Ishikawa (cell line): Measurements from ENCODE around the gene STING1.

Experiments
- CEBPB ChIP-seq: IDR thresholded peaks from 2 replicates; pipeline ENCODE4 v1.6.1; 2012
- CREB1 ChIP-seq: IDR thresholded peaks from 2 replicates; pipeline ENCODE4 v1.6.1; 2012; ENCODE audit warnings: low read depth
- EGR1 ChIP-seq: IDR thresholded peaks from 2 replicates; pipeline ENCODE4 v1.6.1; 2012
- EP300 ChIP-seq: IDR thresholded peaks from 2 replicates; pipeline ENCODE4 v1.6.1; 2012; ENCODE audit warnings: borderline replicate concordance
- FOXM1 ChIP-seq: IDR thresholded peaks from 2 replicates; pipeline ENCODE4 v1.6.1; 2012; ENCODE audit warnings: low read depth, borderline replicate concordance
- MAX ChIP-seq: IDR thresholded peaks from 2 replicates; pipeline ENCODE4 v1.6.1; 2012
- NFIC ChIP-seq: IDR thresholded peaks from 2 replicates; pipeline ENCODE4 v1.6.1; 2012
- RAD21 ChIP-seq: IDR thresholded peaks from 2 replicates; pipeline ENCODE4 v1.6.1; 2012; ENCODE audit warnings: low read depth
- REST ChIP-seq: IDR thresholded peaks from 2 replicates; pipeline ENCODE4 v1.6.1; 2012; ENCODE audit warnings: low read depth, mild to moderate bottlenecking
- TAF1 ChIP-seq: IDR thresholded peaks from 2 replicates; pipeline ENCODE4 v1.6.1; 2012; ENCODE audit warnings: low read depth, mild to moderate bottlenecking
- TCF12 ChIP-seq: IDR thresholded peaks from 2 replicates; pipeline ENCODE4 v1.6.1; 2012; ENCODE audit warnings: low read depth
- TEAD4 ChIP-seq: IDR thresholded peaks from 2 replicates; pipeline ENCODE4 v1.6.1; 2012
- USF1 ChIP-seq: IDR thresholded peaks from 2 replicates; pipeline ENCODE4 v1.6.1; 2012
- YY1 ChIP-seq: IDR thresholded peaks from 2 replicates; pipeline ENCODE4 v1.6.1; 2012; ENCODE audit warnings: low read depth
- ZBTB7A ChIP-seq: IDR thresholded peaks from 2 replicates; pipeline ENCODE4 v1.6.1; 2012; ENCODE audit warnings: low read depth

The STING1 gene

GRCh38 chr5:139457653-139458306 lies 24.8 kb downstream of the STING1 start:
- TF ChIP-seq EGR1 (no peak), TCF12 (no peak), MAX (no peak)

GRCh38 chr5:139457241-139457640 lies 25.3 kb downstream of the STING1 start:
- TF ChIP-seq EP300 (no peak), YY1 (no peak), ZBTB7A (no peak), USF1 (no peak)

- TF ChIP-seq NFIC, result no peak
- TF ChIP-seq TEAD4, result no peak
- no peak for TF ChIP-seq REST
- TF ChIP-seq ZBTB7A, result no peak
- no peak for TF ChIP-seq CREB1
- no peak for TF ChIP-seq TAF1
- no peak for TF ChIP-seq EP300
- no peak for TF ChIP-seq FOXM1
- TF ChIP-seq RAD21, result no peak
- no peak for TF ChIP-seq EGR1
- TF ChIP-seq YY1, result no peak
- TF ChIP-seq CEBPB, result no peak
- no peak for TF ChIP-seq TCF12
- TF ChIP-seq MAX, result no peak
- no peak for TF ChIP-seq USF1
These were observed 25.8 kb downstream of the STING1 start for GRCh38 chr5:139456776-139457175.

GRCh38 chr5:139454568-139455290 lies 27.8 kb downstream of the STING1 start:
- no peak for TF ChIP-seq YY1
- no peak for TF ChIP-seq TEAD4
- no peak for TF ChIP-seq ZBTB7A
- no peak for TF ChIP-seq EP300
- no peak for TF ChIP-seq TAF1
- no peak for TF ChIP-seq TCF12

- TF ChIP-seq TCF12 (no peak), CEBPB (no peak), RAD21 (no peak), TAF1 (no peak), FOXM1 (no peak), NFIC (no peak), USF1 (no peak)
These were observed 28.6 kb downstream of the STING1 start for GRCh38 chr5:139453683-139454567.

GRCh38 chr5:139451878-139452660 lies 30.5 kb downstream of the STING1 start:
- TF ChIP-seq NFIC (no peak), FOXM1 (no peak), TCF12 (no peak), CEBPB (no peak), EP300 (no peak), MAX (no peak), REST (no peak), EGR1 (no peak), YY1 (no peak), CREB1 (no peak), USF1 (no peak), TEAD4 (no peak)
